ENCODE measurements around the gene WDR62.

Gene WDR62

GRCh38 chr19:36141039-36141927, 86.6 kb downstream of the WDR62 start:
- no peak for TF ChIP-seq CTCF (IDR thresholded peaks at IDR 0.05; ENCODE audit: control insufficient read depth, extremely low read depth, insufficient read depth)
- DNase-seq (ENCODE audit: low read depth): peak; percentile 52
- H3K4me3 ChIP-seq (ENCODE audit: low read depth, low read length): peak overlapping the region; percentile 90

- no peak for TF ChIP-seq CTCF (IDR thresholded peaks at IDR 0.05; ENCODE audit: control insufficient read depth, extremely low read depth, insufficient read depth)
- DNase-seq (ENCODE audit: low read depth): no peak
- no peak overlapping the region for H3K4me3 ChIP-seq (ENCODE audit: low read depth, low read length)
These were observed 87.3 kb downstream of the WDR62 start for GRCh38 chr19:36142046-36142445.

GRCh38 chr19:36142496-36142895, 87.8 kb downstream of the WDR62 start:
- no peak for DNase-seq (ENCODE audit: low read depth)
- no peak for TF ChIP-seq CTCF (IDR thresholded peaks at IDR 0.05; ENCODE audit: control insufficient read depth, extremely low read depth, insufficient read depth)
- no peak overlapping the region for H3K4me3 ChIP-seq (ENCODE audit: low read depth, low read length)

GRCh38 chr19:36144624-36145023, 89.9 kb downstream of the WDR62 start:
- no peak overlapping the region for H3K4me3 ChIP-seq (ENCODE audit: low read depth, low read length)
- TF ChIP-seq CTCF (IDR thresholded peaks at IDR 0.05; ENCODE audit: control insufficient read depth, extremely low read depth, insufficient read depth): no peak
- no peak for DNase-seq (ENCODE audit: low read depth)

GRCh38 chr19:36149673-36150406, 95.1 kb downstream of the WDR62 start:
- no peak for DNase-seq (ENCODE audit: low read depth)
- H3K4me3 ChIP-seq (ENCODE audit: low read depth, low read length): no peak overlapping the region
- TF ChIP-seq CTCF (IDR thresholded peaks at IDR 0.05; ENCODE audit: control insufficient read depth, extremely low read depth, insufficient read depth): no peak

GRCh38 chr19:36150586-36150985, 95.9 kb downstream of the WDR62 start:
- no peak for DNase-seq (ENCODE audit: low read depth)
- H3K4me3 ChIP-seq (ENCODE audit: low read depth, low read length): no peak overlapping the region
- TF ChIP-seq CTCF (IDR thresholded peaks at IDR 0.05; ENCODE audit: control insufficient read depth, extremely low read depth, insufficient read depth): no peak

Measured in LNCaP clone FGC (cell line).